H9 (cell line): ENCODE measurements around the gene DIS3. TPM values are rescaled to one million over a fixed set of nuclear protein-coding genes. Genes with fewer than 3 reads are reported as not detected.

Experiments
- DNase-seq: peaks from one replicate; pipeline ENCODE4 v3.0.0-alpha.2; 2017
- H2AFZ ChIP-seq: one replicate; pipeline ENCODE4 v1.6.1; 2013; ENCODE audit warnings: mild to moderate bottlenecking, low read length, control low read depth, moderate library complexity
- H2AK5ac ChIP-seq: 2 replicates; pipeline ENCODE4 v1.6.1; 2013; ENCODE audit warnings: low read length, control low read depth, mixed read lengths; ENCODE audit not compliant: insufficient read length
- H2BK120ac ChIP-seq: one replicate; pipeline ENCODE4 v1.6.1; 2013; ENCODE audit warnings: low read depth, mild to moderate bottlenecking, low read length, control low read depth, inconsistent platforms; ENCODE audit not compliant: poor library complexity, severe bottlenecking
- H2BK12ac ChIP-seq: 2 replicates; pipeline ENCODE4 v1.6.1; 2013; ENCODE audit warnings: low read length, control low read depth, mixed read lengths, low read depth; ENCODE audit not compliant: insufficient read length
- H2BK15ac ChIP-seq: 2 replicates; pipeline ENCODE4 v1.6.1; 2013; ENCODE audit warnings: low read depth, low read length, control low read depth
- H2BK20ac ChIP-seq: one replicate; pipeline ENCODE4 v1.6.1; 2013; ENCODE audit warnings: low read depth, mild to moderate bottlenecking, low read length, control low read depth, inconsistent platforms; ENCODE audit not compliant: poor library complexity, severe bottlenecking
- H2BK5ac ChIP-seq: 2 replicates; pipeline ENCODE4 v1.6.1; 2013; ENCODE audit warnings: low read length, control low read depth, mixed read lengths; ENCODE audit not compliant: insufficient read length
- H3K14ac ChIP-seq: 2 replicates; pipeline ENCODE4 v1.6.1; 2013; ENCODE audit warnings: low read length, control low read depth; ENCODE audit not compliant: insufficient read depth
- H3K18ac ChIP-seq: 2 replicates; pipeline ENCODE4 v1.6.1; 2013; ENCODE audit warnings: low read depth, mild to moderate bottlenecking, mixed read lengths, low read length, control low read depth; ENCODE audit not compliant: insufficient read length
- H3K23ac ChIP-seq: 2 replicates; pipeline ENCODE4 v1.6.1; 2013; ENCODE audit warnings: low read length, control low read depth, mixed read lengths, low read depth; ENCODE audit not compliant: insufficient read length
- H3K23me2 ChIP-seq: 2 replicates; pipeline ENCODE4 v1.6.1; 2013; ENCODE audit warnings: low read depth, mild to moderate bottlenecking, mixed read lengths, low read length, control low read depth; ENCODE audit not compliant: insufficient read length, poor library complexity, severe bottlenecking
- H3K27ac ChIP-seq: 2 replicates; pipeline ENCODE4 v1.5.1; 2013; ENCODE audit warnings: low read length, control low read depth, mixed read lengths, low read depth; ENCODE audit not compliant: insufficient read length
- H3K27me3 ChIP-seq: 2 replicates; pipeline ENCODE4 v1.6.1; 2013; ENCODE audit warnings: low read length, control low read depth, inconsistent platforms; ENCODE audit not compliant: insufficient read depth
- H3K4ac ChIP-seq: 2 replicates; pipeline ENCODE4 v1.6.1; 2013; ENCODE audit warnings: low read depth, mild to moderate bottlenecking, control low read depth, inconsistent platforms, low read length, moderate library complexity
- H3K4me1 ChIP-seq: 2 replicates; pipeline ENCODE4 v1.6.1; 2013; ENCODE audit warnings: low read length, control low read depth, inconsistent platforms; ENCODE audit not compliant: insufficient read depth
- H3K4me2 ChIP-seq: 2 replicates; pipeline ENCODE4 v1.6.1; 2013; ENCODE audit warnings: low read length, control low read depth, mixed read lengths; ENCODE audit not compliant: insufficient read length, insufficient read depth
- H3K56ac ChIP-seq: 2 replicates; pipeline ENCODE4 v1.6.1; 2013; ENCODE audit warnings: low read depth, mild to moderate bottlenecking, mixed read lengths, low read length, control low read depth; ENCODE audit not compliant: insufficient read length
- H3K79me1 ChIP-seq: 2 replicates; pipeline ENCODE4 v1.6.1; 2013; ENCODE audit warnings: low read depth, mild to moderate bottlenecking, moderate library complexity, low read length, control low read depth, inconsistent platforms; ENCODE audit not compliant: insufficient read depth, poor library complexity, severe bottlenecking
- H3K79me2 ChIP-seq: 2 replicates; pipeline ENCODE4 v1.6.1; 2013; ENCODE audit warnings: low read length, control low read depth, inconsistent platforms; ENCODE audit not compliant: insufficient read depth
- H3K9ac ChIP-seq: 2 replicates; pipeline ENCODE4 v1.6.1; 2013; ENCODE audit warnings: low read length, control low read depth, mixed read lengths; ENCODE audit not compliant: insufficient read length; ENCODE audit errors: extremely low read depth
- H3K9me3 ChIP-seq: one replicate; pipeline ENCODE4 v1.6.1; 2013; ENCODE audit warnings: low read depth, low read length, inconsistent platforms; ENCODE audit not compliant: control insufficient read depth
- H3T11ph ChIP-seq: one replicate; pipeline ENCODE4 v1.6.1; 2013; ENCODE audit warnings: mild to moderate bottlenecking, low read length, control low read depth, inconsistent platforms
- H4K20me1 ChIP-seq: one replicate; pipeline ENCODE4 v1.6.1; 2013; ENCODE audit not compliant: control insufficient read depth, insufficient read length, insufficient read depth
- H4K5ac ChIP-seq: 2 replicates; pipeline ENCODE4 v1.6.1; 2013; ENCODE audit warnings: low read depth, mild to moderate bottlenecking, mixed read lengths, low read length, control low read depth; ENCODE audit not compliant: insufficient read length
- H4K8ac ChIP-seq: replicated peaks from 2 replicates; pipeline ENCODE4 v1.6.1; 2013; ENCODE audit warnings: low read length, control low read depth, mixed read lengths, low read depth; ENCODE audit not compliant: insufficient read length
- H4K91ac ChIP-seq: 2 replicates; pipeline ENCODE4 v1.6.1; 2013; ENCODE audit warnings: low read depth, mild to moderate bottlenecking, moderate library complexity, mixed read lengths, low read length, control low read depth; ENCODE audit not compliant: insufficient read length
- H3K27ac Mint-ChIP-seq, 3 experiments: 2 replicates in 2 of 3; 3 replicates in 1 of 3; pipeline ENCODE4 v1.8.0; 2020 to 2021; ENCODE audit warnings: mixed read lengths in 3 of 3, mild to moderate bottlenecking in 1 of 3, moderate library complexity in 1 of 3
- H3K27me3 Mint-ChIP-seq: 2 replicates; pipeline ENCODE4 v1.8.0; 2021; ENCODE audit warnings: low read depth, mild to moderate bottlenecking, moderate library complexity, mixed read lengths
- H3K36me3 Mint-ChIP-seq, 3 experiments: 2 replicates in 2 of 3; 3 replicates in 1 of 3; pipeline ENCODE4 v1.8.0; 2020 to 2021; ENCODE audit warnings: low read depth in 3 of 3, mixed read lengths in 3 of 3; ENCODE audit not compliant: insufficient read depth in 1 of 3
- H3K4me1 Mint-ChIP-seq, 2 experiments: 2 replicates each; pipeline ENCODE4 v1.8.0; 2020; ENCODE audit warnings: mixed read lengths in 2 of 2
- H3K4me3 Mint-ChIP-seq, 2 experiments: 2 replicates in 1 of 2; 3 replicates in 1 of 2; pipeline ENCODE4 v1.8.0; 2020 to 2021; ENCODE audit warnings: mild to moderate bottlenecking in 2 of 2, mixed read lengths in 2 of 2, moderate library complexity in 1 of 2
- H3K9me3 Mint-ChIP-seq, 2 experiments: 2 replicates in 1 of 2; 3 replicates in 1 of 2; pipeline ENCODE4 v1.8.0; 2020; ENCODE audit warnings: mild to moderate bottlenecking in 2 of 2, mixed read lengths in 2 of 2, moderate library complexity in 1 of 2
- WGBS: extraction: QIAGEN DNeasy Blood & Tissue Kit; methylation state at CpG from one replicate; pipeline ENCODE4 v1.1.7; 2013; ENCODE audit warnings: missing lambda C conversion rate, low lambda C conversion rate, mixed read lengths; ENCODE audit not compliant: insufficient read length; ENCODE audit errors: extremely low coverage; 5-methylcytosine and 5-hydroxymethylcytosine counted together
- total RNA-seq: library from RNA; stranded (reverse); gene quantifications from 2 replicates; pipeline ENCODE4 v1.2.1, GENCODE V29; 2021
- TF ChIP-seq, protein P1 (sequence below): fragments of 200-600 bp; sonication (generic); conservative IDR thresholded peaks from 3 replicates; pipeline ENCODE4 v1.8.0; 2021; ENCODE audit warnings: antibody characterized with exemption, mild to moderate bottlenecking

The DIS3 gene
- total RNA-seq, 1 experiment from 2014 or later = 47.3 TPM

- Histone ChIP-seq H2BK20ac (no peak overlapping the region), H2BK12ac (no peak overlapping the region), H3K4me1 (no peaks in the 10 kb centered on the region), H3K56ac (no peak overlapping the region), H3T11ph (no peak overlapping the region), H3K79me2 (no peaks in the 10 kb centered on the region), H3K79me1 (no peaks in the 10 kb centered on the region), H4K8ac (no peak overlapping the region), H3K23ac (no peak overlapping the region), H2AK5ac (no peak overlapping the region), H2BK5ac (no peak overlapping the region), H3K14ac (no peak overlapping the region), H3K27ac (no peak overlapping the region), H3K23me2 (no peaks in the 10 kb centered on the region), H3K18ac (no peak overlapping the region), H4K5ac (no peak overlapping the region), H4K20me1 (no peaks in the 10 kb centered on the region), H2BK15ac (no peak overlapping the region), H3K4me2 (no peak overlapping the region), H3K4ac (no peak overlapping the region), H4K91ac (no peak overlapping the region), H2AFZ (no peak overlapping the region), H3K27me3 (no peaks in the 10 kb centered on the region), H3K9me3 (no peaks in the 10 kb centered on the region), H2BK120ac (no peak overlapping the region), H3K9ac (no peak overlapping the region)
- H3K4me1 Mint-ChIP-seq = peaks cover 9 to 10% of the 10 kb centered on the region in 2 experiments
- no peaks in the 10 kb centered on the region for H3K9me3 Mint-ChIP-seq
- H3K27me3 Mint-ChIP-seq = no peaks in the 10 kb centered on the region
- no CpG with 5 or more reads among the region's 2 CpGs for WGBS
- no peak for DNase-seq
- TF ChIP-seq, protein P1, sequence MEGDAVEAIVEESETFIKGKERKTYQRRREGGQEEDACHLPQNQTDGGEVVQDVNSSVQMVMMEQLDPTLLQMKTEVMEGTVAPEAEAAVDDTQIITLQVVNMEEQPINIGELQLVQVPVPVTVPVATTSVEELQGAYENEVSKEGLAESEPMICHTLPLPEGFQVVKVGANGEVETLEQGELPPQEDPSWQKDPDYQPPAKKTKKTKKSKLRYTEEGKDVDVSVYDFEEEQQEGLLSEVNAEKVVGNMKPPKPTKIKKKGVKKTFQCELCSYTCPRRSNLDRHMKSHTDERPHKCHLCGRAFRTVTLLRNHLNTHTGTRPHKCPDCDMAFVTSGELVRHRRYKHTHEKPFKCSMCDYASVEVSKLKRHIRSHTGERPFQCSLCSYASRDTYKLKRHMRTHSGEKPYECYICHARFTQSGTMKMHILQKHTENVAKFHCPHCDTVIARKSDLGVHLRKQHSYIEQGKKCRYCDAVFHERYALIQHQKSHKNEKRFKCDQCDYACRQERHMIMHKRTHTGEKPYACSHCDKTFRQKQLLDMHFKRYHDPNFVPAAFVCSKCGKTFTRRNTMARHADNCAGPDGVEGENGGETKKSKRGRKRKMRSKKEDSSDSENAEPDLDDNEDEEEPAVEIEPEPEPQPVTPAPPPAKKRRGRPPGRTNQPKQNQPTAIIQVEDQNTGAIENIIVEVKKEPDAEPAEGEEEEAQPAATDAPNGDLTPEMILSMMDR = no peak
- no peak overlapping the region for H3K4me3 Mint-ChIP-seq
- no peak overlapping the region for H3K27ac Mint-ChIP-seq
- H3K36me3 Mint-ChIP-seq = peaks cover 5 to 21% (median 7%) of the 10 kb centered on the region in 3 experiments
These were observed 41.4 kb upstream of the DIS3 start for GRCh38 chr13:72823081-72823480.
